OCI-LY7 (cell line): ENCODE measurements around the gene CNTN2.

Experiments used
- CTCF ChIP-seq: fragments of 200-600 bp; sonication (generic); conservative IDR thresholded peaks from 2 replicates; pipeline ENCODE4 v1.5.1; 2014; ENCODE audit warnings: mild to moderate bottlenecking, antibody characterized with exemption, low read length, moderate library complexity, mixed read lengths
- EZH2phosphoT487 ChIP-seq: fragments of 200-600 bp; sonication (generic); IDR thresholded peaks from 2 replicates; pipeline ENCODE4 v1.6.1; 2018; ENCODE audit warnings: low read depth, borderline replicate concordance, mild to moderate bottlenecking, mixed run types, antibody characterized with exemption, low read length, moderate library complexity, mixed read lengths

GRCh38 chr1:205064741-205065316 lies 21.8 kb downstream of the CNTN2 start:
- TF ChIP-seq CTCF, result no peak
- TF ChIP-seq EZH2phosphoT487, result no peak
